NCI-H146 treated with DMSO at 0.1 percent for 48 hours (cell line): Measurements from ENCODE around the gene PDPN.

Experiments used
- DNase-seq: peaks from one replicate; lab custom pipeline; 2025; ENCODE audit not compliant: unreplicated experiment; lab: John Stamatoyannopoulos, UW

The PDPN gene

DNA sequence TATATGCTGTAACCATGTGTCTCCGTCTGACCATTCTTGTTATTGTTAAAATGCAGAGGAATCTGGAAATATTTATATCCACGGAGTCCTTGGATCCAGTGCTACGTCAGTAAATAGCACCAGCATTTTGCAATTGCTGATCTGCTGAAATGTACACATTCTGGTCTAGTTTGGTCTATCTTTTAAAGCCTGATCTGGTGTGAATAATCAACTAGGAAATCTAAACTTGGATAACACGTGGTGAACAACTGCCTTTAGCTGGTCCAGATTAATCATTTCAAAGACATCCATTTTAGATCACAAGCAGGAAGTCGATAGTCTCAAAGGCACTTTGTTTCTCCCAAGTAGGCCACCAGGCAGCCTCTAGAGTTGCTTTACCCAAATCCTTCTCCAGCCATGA, 32.6 kb downstream of the PDPN start:
- no peak for DNase-seq

DNA sequence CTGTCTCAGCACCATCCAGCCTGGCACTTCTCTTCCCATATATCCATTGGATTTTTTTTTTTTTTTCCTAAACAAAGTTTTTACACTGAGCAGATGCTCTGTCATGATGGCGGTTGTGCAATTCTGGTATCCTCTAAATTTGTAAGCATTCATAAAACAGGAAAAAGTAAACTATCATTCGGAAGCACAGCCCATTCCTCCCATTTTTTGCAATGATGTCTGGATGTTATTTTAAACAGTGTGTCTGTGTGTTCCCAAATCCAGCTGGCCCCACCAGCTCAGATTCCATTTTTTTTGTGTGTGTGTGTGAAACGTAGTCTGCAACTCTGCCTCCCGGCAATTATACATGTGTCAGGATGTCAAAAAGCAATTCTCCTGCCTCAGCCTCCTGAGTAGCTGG, 33.5 kb downstream of the PDPN start:
- no peak for DNase-seq

DNA sequence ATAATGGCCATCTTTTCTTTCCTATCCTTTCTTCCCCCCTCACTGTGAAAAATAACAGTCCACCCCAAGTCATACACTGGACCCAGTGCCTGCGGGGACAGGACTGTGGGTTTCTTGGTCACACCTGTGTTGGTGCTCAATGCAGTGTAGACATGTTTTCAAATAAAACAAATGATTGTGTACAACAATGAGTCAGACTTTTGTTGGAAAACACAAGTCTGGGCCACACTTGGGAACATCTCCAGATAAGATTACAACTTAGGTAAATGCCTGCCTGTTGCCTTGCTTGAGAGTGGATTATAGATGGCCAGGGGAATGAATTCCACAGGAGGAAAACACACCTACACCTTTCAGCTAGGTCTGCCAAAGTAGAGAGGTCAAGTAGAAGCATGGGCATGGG, 34.1 kb downstream of the PDPN start:
- no peak for DNase-seq

DNA sequence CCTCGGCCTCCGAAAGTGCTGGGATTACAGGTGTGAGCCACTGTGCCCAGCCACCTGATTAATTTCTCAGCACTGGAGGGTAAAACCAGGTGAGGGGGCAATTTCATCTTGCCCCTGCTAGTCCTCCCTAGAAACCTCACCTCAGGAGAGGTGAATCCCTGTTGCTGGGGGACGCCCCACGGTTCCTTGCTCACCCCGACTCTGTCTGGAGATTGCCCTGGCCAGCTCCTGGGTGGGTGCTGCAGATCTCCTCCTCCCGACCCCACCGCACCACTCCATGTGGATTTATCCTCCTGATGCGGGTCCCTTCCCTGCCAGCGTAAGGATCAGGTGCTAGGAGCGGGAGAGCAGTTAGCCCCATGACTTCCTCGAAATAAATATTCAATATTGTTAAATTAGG, 34.9 kb downstream of the PDPN start:
- DNase-seq, result no peak

DNA sequence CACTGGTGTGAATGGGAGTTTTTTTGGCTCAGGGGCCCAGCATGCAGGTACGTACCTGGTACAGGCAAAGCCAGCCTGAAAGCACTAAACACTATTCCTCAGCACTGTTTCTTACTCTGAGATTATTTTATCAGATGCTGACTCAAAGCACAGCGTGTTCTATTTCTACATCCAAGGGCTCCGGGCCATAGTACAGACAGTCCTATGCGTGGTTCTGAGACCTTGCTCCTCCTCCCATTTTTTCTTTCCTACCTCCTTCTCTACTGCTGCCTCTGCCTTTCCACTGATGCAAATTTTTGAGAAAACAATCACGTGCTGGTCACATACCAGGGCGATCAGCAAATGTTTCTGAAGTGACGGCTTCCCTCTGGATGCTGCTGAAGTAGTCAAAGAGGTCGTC, 36.3 kb downstream of the PDPN start:
- DNase-seq, result no peak

DNA sequence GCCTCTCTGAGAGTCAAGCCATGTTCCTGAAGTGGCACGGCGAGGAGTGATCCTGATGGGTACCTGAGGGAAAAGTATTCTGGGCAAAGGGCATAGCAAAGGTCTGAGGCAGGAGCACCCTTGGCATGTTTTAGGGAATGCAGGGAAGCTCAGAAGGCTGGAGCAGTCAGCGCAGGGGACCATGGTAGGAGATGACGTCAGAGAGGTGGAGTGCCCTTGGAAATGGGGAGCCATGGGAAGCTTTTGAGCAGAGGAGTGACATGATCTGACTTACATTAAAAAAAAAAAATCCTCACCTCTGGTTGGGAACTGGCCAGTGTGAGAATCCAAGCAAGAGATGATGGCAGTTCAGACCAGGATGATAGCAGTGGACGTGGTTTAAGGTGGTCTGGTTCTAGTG, 37.2 kb downstream of the PDPN start:
- no peak for DNase-seq

DNA sequence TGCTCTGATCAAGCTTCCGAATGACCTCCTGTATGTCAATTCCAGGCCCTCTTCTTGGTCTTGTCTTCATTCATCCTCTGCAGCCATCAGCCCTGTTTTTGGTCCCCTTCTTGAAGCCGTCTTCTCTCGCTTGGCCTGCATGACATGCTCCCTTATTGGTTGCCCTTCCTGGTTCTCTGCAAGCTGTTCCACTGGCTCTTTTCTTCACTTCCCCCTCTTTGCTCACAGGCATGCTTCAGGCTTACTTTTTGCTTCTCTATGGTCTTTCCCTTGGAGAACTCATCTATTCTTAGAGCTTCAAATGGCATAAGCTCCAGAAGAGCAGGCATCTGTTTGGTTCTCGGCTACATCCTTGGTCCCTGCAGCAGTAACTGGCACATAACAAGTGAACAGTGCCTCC, 38.8 kb downstream of the PDPN start:
- no peak for DNase-seq

DNA sequence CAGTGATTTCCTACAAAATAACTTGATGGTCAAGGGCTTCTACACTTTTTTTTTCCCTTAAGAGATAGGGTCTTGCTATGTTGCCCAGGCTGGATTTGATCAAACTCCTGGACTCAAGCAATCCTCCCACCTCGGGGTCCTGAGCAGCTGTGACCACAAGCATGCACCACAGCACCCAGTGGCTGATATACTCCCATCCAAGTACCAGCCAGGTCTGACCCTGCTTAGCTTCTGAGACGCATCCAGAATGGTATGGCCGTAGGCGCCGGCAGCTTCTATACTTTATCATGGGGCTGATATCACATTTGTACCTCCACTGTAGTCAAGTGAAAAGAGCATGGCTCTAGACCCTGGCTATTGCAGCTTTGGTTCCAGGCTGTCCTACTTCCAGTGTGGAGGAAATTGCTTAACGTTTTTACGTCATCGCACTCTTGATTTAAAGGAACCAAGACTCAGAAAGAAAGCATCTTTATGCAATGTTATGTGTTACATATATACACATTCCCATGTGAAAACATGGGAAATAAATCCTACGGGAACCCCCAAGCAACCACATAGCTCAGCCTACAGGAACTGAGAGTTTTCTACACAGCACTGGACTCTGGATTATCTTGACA, 39.5 kb downstream of the PDPN start:
- no peak for DNase-seq

DNA sequence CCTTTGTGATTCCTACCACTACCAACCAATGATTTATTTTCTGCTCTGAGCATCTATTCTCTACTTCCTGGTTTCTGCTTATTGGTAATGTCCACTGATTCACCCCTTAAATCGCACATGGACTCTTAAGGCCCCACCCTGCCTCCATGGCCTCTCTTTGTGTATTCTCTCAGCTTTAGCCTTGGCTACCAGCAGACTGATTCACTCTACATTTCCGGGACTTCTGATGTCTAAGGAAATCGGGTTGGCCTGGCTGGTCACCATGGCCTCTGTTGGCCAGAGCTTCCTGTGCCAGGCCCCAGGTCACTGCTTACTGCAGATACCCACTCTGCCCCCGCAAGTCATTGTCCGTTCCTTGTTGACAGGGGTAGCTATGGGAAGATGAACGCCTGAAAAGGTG, 40.9 kb downstream of the PDPN start:
- DNase-seq, result no peak

DNA sequence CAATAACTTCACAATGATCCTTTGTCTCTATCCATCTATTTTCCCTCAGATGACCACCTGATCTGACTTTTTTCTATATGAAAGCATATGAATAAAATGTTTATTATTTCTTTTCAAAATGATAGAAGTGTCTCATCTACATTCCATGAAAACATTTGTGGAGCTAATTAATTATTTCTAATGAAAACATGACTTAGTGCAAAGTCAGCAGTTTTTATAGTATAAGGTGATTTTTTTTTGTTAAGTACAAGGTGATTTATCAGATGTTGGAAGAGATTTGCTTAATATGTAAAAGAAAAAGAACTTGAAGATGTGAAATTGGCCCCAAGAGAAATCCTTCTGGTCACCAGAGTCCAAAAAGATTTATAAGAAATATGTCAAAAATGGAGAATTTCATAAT, 43.5 kb downstream of the PDPN start:
- no peak for DNase-seq

DNA sequence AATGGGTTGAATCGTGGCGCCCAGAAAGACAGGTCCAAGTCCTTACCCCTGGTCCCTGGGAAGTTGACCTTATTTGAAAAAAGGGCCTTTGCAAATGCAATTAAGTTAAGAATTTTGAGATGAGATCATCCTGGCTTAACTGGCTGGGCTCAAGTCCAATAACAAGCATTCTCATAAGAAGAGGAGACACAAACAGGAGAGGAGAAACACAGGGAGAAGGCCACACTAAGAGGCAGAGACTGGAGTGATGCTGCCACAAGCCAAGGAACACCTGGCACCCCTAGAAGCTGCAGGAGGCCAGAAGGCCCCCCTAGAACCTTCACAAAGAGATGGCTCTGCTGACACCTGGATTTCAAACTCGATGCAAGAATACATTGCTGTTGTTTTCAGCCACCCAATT, 44.6 kb downstream of the PDPN start:
- DNase-seq, result no peak

DNA sequence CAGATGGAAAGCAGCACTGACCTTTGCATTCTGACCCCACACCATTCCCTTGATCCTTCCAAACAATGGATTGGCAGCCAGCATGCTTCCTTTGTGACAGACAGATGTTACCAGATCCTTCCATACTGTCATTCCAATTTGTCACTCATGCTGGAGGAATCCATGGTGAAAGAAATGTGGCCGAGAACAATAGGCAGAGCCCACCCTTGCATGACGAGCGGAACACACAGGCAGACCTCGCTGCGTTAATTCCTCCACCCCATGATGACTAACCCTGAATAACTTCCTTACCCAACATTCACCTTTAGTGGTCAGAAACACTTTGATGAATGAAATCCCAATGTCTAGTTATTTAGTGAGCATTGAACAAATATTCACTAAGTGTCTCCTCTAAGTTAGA, 45.1 kb downstream of the PDPN start:
- no peak for DNase-seq

DNA sequence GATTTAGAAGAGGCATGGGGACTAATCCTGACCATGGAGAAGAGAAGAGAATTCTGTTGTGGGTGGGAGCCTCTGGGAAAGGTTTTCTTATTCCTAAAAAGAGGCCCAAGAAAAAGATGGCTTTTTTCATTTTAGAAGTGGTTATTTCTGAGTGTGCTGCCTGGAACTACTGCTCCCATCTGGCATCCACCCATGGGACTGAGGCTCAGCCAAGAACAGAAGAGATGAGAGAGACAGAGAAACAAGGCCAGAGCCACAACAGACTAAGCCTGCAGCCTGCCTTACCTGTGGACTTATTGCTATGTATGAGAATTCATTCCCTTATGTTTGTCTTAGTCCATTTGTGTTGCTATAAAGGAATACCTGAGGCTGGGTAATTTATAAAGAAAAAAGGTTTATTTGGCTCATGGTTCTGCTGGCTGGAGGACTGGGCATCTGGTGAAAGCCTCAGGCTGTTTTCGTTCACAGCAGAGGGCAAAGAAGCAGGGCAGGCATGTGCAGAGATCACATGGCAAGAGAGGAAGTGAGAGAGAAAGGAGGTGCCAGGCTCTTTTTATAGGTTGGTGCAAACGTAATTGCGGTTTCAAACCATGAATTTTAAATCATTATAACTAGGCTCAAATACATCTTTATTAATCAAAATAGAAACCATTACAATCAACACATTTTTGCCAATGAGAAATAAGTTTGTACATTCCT, 58.8 kb downstream of the PDPN start:
- DNase-seq, result no peak

DNA sequence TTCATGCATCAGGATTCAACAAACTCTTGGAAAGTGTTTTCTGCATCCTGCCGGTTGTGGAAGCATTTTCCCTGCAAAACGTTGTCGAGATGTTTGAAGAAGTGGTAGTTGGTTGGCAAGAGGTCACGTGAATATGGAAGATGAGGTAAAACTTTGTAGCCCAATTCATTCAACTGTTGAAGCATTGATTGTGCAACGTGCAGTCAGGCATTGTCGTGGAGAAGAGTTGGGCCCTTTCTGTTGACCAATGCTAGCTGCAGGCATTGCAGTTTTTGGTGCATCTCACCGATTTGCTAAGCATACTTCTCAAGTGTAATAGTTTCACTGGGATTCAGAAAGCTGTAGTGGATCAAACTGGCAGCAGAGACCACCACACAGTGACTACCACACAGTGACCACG, 59.4 kb downstream of the PDPN start:
- no peak for DNase-seq

DNA sequence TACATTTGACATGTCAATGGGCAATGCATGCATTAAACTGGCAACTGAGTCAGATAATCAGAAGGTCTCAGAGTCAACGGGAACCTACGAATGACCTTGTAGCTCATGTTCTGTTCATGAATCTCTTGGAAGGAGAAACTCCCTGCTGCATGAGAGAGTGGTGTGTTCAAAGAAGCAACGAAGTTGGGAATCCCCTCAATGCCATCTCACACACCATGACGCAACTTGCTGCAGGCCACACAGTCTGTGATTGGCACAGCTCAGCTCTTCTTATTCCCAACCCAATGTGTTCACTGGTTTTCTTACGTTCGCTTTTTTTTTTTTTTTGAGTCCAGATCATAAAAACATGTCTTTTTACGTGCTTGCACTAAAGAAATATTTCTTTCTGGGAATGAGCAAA, 62.9 kb downstream of the PDPN start:
- no peak for DNase-seq

DNA sequence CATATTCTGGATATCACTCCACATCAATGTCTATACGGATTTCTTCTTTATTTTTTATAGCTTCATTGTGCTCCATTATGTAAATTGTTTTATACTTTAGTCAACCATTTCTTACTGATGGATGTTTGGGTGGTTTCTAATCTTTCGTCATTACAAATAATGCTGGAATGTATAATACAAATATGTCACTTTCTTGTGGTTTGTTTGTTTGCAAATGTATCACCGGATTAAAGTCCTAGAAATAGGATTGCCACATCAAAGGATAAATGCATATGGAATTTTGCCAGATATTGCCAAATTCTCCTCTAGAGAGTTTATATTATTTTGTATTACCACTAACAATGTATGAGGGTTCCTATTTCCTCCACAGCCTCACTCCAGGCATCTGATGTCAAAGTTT, 67.6 kb downstream of the PDPN start:
- no peak for DNase-seq

DNA sequence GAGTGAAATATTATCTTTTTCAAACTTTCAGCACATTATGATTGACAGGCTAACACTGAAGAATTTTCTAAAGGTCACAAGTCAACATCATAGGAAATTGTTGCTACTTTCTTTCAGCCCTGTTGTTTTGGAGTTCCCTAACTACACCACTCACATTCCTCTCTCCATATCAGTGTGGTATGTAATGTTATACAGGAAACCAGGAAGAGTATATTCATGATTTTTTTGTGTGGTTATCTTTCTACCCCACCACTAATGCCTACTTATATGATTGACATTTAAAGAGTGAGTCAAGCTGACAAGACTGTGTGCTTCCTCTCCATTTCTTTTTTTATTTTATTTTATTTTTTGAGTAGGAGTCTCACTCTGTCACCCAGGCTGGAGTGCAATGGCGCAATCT, 68.6 kb downstream of the PDPN start:
- DNase-seq, result no peak

DNA sequence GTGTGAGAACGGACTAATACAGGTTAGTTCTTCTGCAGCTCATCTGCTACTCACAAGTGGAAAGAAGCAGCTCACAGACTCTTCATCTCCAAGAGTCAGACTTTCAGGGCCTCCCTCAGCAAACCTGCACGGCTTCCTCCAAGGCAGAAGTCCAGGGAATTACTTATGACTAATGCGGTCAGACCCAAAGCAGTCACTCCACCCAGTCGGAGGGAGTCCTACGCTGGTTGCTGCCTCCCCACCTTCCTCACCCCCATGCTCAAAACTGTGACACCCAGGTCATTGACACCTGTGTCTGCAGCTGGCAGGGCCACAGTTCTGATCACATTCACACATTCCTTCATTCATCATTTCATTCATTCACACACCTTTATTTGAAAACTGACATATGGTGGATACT, 77.9 kb downstream of the PDPN start:
- no peak for DNase-seq

DNA sequence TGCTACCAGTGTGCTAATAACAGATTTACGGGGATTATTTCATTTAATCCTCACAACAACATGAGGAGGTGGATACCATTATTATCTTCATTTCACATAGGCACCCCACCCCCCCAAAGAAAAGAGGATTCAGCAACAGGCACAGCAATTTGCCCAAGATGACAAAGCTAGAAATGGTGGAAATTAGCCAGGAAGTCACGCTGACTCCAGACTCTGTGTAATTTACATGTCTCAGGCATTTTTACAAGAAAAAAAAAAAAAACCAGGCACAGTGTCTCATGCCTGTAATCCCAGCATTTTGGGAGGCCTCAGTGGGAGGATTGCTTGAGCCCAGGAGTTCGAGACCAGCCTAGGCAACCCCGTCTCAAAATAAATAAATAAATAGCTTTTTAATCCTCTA, 78.9 kb downstream of the PDPN start:
- DNase-seq, result no peak

DNA sequence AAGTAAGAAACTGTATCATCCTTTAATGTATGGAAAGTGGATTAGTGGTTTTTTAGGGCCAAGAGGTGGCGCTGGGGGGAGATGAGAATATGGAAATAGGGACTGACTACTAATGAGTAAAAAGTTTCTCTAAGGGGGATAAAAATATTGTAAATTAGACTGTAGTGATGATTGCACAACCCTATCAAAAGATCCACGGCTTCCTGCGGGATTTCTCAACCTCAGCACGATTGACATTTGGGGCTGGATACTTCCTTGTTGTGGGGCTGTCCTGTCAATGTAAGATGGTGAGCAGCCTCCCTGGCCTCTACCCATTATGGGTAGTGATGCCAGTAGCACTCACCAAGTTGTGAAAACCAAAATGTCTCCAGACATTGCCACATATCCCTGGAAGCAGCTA, 80.3 kb downstream of the PDPN start:
- no peak for DNase-seq

DNA sequence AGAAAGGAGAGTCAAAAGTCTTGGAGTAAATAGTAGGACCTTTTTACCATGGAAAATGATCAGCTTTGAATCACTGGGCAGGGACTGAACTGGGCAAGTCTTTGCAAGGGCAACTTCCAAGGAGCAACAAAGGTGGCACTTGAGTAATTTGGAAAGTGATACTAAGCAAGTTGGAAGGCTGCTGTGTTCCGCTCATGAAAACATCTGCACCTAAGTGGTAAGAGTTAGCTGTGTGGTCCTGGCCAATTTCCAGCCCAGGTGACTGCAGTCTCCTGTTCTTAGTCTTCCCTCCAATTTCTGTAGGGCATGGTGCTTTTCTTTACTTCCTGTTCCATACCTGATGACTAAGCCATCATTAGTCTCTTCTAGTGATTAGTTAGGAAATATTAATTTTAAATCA, 80.8 kb downstream of the PDPN start:
- DNase-seq, result no peak

DNA sequence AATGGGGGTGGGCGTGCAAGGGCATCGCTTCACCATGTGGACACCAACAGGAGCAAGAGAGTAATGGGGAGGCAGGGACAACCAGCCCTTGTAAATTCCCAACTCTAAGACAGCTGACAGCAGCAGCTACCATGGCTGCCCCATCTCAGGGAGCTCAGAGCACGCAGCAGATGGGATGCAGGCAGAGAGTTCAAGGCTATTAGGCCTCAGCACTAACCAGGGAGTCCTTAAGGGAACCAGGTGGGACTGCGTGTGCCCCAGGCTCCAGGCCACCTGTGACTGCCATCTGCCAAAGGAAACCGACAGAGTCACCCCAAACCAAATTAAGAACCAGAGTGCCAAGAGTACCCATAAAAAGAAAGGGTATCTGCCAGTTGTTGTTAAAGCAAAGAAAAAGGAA, 82.7 kb downstream of the PDPN start:
- DNase-seq, result no peak
